GM21619 (cell line): Measurements from ENCODE around the gene SPSB2.
A peak's percentile ranks its signal among the peaks of the same experiment; 100 is the strongest.
"Not testable (repeated sequence)": the region's sequence is repeated elsewhere in the genome, so short reads cannot be mapped to it uniquely, and the experiment has no call there.

Experiments
- ATAC-seq: cut with Tn5 transposase; IDR thresholded peaks from one replicate; pipeline ENCODE4 v1.9.1; 2021; ENCODE audit not compliant: unreplicated experiment

The SPSB2 gene

GRCh38 chr12:6902448-6902847 lies 29.3 kb upstream of the SPSB2 start:
- ATAC-seq, result no peak

- ATAC-seq, result no peak
Measured at GRCh38 chr12:6899837-6900519, 26.9 kb upstream of the SPSB2 start.

GRCh38 chr12:6899427-6899826 lies 26.3 kb upstream of the SPSB2 start:
- no peak for ATAC-seq

GRCh38 chr12:6896846-6897435 lies 23.8 kb upstream of the SPSB2 start:
- ATAC-seq, result no peak

- ATAC-seq, result no peak
Measured at GRCh38 chr12:6894321-6894720, 21.2 kb upstream of the SPSB2 start.

- not testable (repeated sequence) for ATAC-seq
Measured at GRCh38 chr12:6892683-6893082, 19.6 kb upstream of the SPSB2 start.

GRCh38 chr12:6891646-6892001 lies 18.5 kb upstream of the SPSB2 start:
- no peak for ATAC-seq

GRCh38 chr12:6890789-6891645 lies 17.9 kb upstream of the SPSB2 start:
- peak; percentile 94 for ATAC-seq

- not testable (repeated sequence) for ATAC-seq
Measured at GRCh38 chr12:6889775-6890573, 16.9 kb upstream of the SPSB2 start.

GRCh38 chr12:6888794-6889193 lies 15.7 kb upstream of the SPSB2 start:
- not testable (repeated sequence) for ATAC-seq

- ATAC-seq, result no peak
Measured at GRCh38 chr12:6888360-6888759, 15.3 kb upstream of the SPSB2 start.

- ATAC-seq, result no peak
Measured at GRCh38 chr12:6887460-6887859, 14.4 kb upstream of the SPSB2 start.

GRCh38 chr12:6886206-6886999 lies 13.3 kb upstream of the SPSB2 start:
- ATAC-seq, result not testable (repeated sequence)

GRCh38 chr12:6884539-6884938 lies 11.4 kb upstream of the SPSB2 start:
- no peak for ATAC-seq

- no peak for ATAC-seq
Measured at GRCh38 chr12:6883683-6884082, 10.6 kb upstream of the SPSB2 start.

GRCh38 chr12:6883252-6883651 lies 10.1 kb upstream of the SPSB2 start:
- ATAC-seq, result no peak

GRCh38 chr12:6879824-6880223 lies 6.7 kb upstream of the SPSB2 start:
- ATAC-seq, result not testable (repeated sequence)

GRCh38 chr12:6874015-6874368 lies 889 bp upstream of the SPSB2 start:
- not testable (repeated sequence) for ATAC-seq

- ATAC-seq, result peak; percentile 25
Measured at GRCh38 chr12:6872073-6873048, 742 bp downstream of the SPSB2 start.
